Measurements from ENCODE around the gene CNTD1. TPM values are rescaled to one million over a fixed set of nuclear protein-coding genes. Genes with fewer than 3 reads are reported as not detected.

Gene CNTD1
- total RNA-seq, 1 experiment from 2014 or later, result 0.13 TPM

DNA sequence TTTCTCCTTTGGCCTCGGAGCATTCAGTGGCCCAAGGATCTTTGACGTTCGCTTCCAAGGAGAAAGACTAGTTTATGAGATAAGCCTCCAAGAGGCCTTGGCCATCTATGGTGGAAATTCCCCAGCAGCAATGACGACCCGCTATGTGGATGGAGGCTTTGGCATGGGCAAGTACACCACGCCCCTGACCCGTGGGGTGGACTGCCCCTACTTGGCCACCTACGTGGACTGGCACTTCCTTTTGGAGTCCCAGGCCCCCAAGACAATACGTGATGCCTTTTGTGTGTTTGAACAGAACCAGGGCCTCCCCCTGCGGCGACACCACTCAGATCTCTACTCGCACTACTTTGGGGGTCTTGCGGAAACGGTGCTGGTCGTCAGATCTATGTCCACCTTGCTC, 53.7 kb downstream of the CNTD1 start:
- CTCF ChIA-PET, result no interaction called here
- Histone ChIP-seq H3K4me3 (ENCODE audit: low read depth in 2 of 2, low read length in 2 of 2) (no peak overlapping the region), H3K27me3 (ENCODE audit: control insufficient read depth, insufficient read depth, low read length) (no peaks in the 10 kb centered on the region), H3K27ac (ENCODE audit: low read length) (no peak overlapping the region), H3K9me3 (ENCODE audit: control insufficient read depth, insufficient read depth, low read depth, low read length) (no peaks in the 10 kb centered on the region), H3K36me3 (ENCODE audit: control insufficient read depth, insufficient read depth, low read length) (no peaks in the 10 kb centered on the region), H3K4me1 (ENCODE audit: control insufficient read depth, insufficient read depth, low read length) (no peaks in the 10 kb centered on the region)
- ATAC-seq (no peak), DNase-seq (ENCODE audit: low read depth, low spot score) (no peak)
- no TSS peak for BruUV-seq (replicated peaks)
- intact Hi-C loops (cut with micrococcal nuclease; ENCODE audit: unreplicated experiment), result no loop called here
- POLR2A ChIA-PET, result no interaction called here
- in situ Hi-C loops (cut with HindIII; ENCODE audit: low pct_unique_long_range_greater_than_20kb, low sequenced_read_pairs), result no loop called here
- TF ChIP-seq REST (IDR thresholded peaks at IDR 0.05; ENCODE audit: insufficient read depth in 1 of 2, low read depth in 2 of 2, low read length in 1 of 2) (no peak), SIN3A (IDR thresholded peaks at IDR 0.05; ENCODE audit: borderline replicate concordance, insufficient read depth, low read depth, low read length) (no peak), TCF7L2 (IDR thresholded peaks at IDR 0.05; ENCODE audit: low read depth, low read length) (no peak), POLR2AphosphoS5 (IDR thresholded peaks at IDR 0.05; ENCODE audit: low read depth, low read length) (no peak)
- TF ChIP-seq, protein P1, sequence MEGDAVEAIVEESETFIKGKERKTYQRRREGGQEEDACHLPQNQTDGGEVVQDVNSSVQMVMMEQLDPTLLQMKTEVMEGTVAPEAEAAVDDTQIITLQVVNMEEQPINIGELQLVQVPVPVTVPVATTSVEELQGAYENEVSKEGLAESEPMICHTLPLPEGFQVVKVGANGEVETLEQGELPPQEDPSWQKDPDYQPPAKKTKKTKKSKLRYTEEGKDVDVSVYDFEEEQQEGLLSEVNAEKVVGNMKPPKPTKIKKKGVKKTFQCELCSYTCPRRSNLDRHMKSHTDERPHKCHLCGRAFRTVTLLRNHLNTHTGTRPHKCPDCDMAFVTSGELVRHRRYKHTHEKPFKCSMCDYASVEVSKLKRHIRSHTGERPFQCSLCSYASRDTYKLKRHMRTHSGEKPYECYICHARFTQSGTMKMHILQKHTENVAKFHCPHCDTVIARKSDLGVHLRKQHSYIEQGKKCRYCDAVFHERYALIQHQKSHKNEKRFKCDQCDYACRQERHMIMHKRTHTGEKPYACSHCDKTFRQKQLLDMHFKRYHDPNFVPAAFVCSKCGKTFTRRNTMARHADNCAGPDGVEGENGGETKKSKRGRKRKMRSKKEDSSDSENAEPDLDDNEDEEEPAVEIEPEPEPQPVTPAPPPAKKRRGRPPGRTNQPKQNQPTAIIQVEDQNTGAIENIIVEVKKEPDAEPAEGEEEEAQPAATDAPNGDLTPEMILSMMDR (IDR thresholded peaks at IDR 0.05), result no peak

GRCh38 chr17:42853004-42853403, 54.3 kb downstream of the CNTD1 start:
- no peaks in the 10 kb centered on the region for H3K36me3 ChIP-seq (ENCODE audit: control insufficient read depth, insufficient read depth, low read length)
- no peak overlapping the region for H3K4me3 ChIP-seq (ENCODE audit: low read depth in 2 of 2, low read length in 2 of 2)
- ATAC-seq (no peak), DNase-seq (ENCODE audit: low read depth, low spot score) (no peak)
- no peaks in the 10 kb centered on the region for H3K9me3 ChIP-seq (ENCODE audit: control insufficient read depth, insufficient read depth, low read depth, low read length)
- CTCF ChIA-PET, result no interaction called here
- intact Hi-C loops (cut with micrococcal nuclease; ENCODE audit: unreplicated experiment), result no loop called here
- TF ChIP-seq, protein P1 (IDR thresholded peaks at IDR 0.05), result no peak
- TF ChIP-seq TCF7L2 (IDR thresholded peaks at IDR 0.05; ENCODE audit: low read depth, low read length) (no peak), REST (IDR thresholded peaks at IDR 0.05; ENCODE audit: insufficient read depth in 1 of 2, low read depth in 2 of 2, low read length in 1 of 2) (no peak), POLR2AphosphoS5 (IDR thresholded peaks at IDR 0.05; ENCODE audit: low read depth, low read length) (no peak), SIN3A (IDR thresholded peaks at IDR 0.05; ENCODE audit: borderline replicate concordance, insufficient read depth, low read depth, low read length) (no peak)
- in situ Hi-C loops (cut with HindIII; ENCODE audit: low pct_unique_long_range_greater_than_20kb, low sequenced_read_pairs), result no loop called here
- POLR2A ChIA-PET, result no interaction called here
- no TSS peak for BruUV-seq (replicated peaks)
- H3K27ac ChIP-seq (ENCODE audit: low read length), result no peak overlapping the region
- no peaks in the 10 kb centered on the region for H3K4me1 ChIP-seq (ENCODE audit: control insufficient read depth, insufficient read depth, low read length)
- no peaks in the 10 kb centered on the region for H3K27me3 ChIP-seq (ENCODE audit: control insufficient read depth, insufficient read depth, low read length)
